ENCODE measurements around the gene CST6.

The CST6 gene

GRCh38 chr11:66048547-66049323, 36.9 kb downstream of the CST6 start, which contains the start of gene GAL3ST3:
TSS of gene GAL3ST3 (minus strand) at chr11:66049161. CDS start at chr11:66045415, 3,746 bp downstream.
- DNase-seq = no peak

- DNase-seq = no peak
These were observed 38.9 kb downstream of the CST6 start for GRCh38 chr11:66050581-66051231.

GRCh38 chr11:66051371-66051765, 39.6 kb downstream of the CST6 start:
- DNase-seq = no peak

GRCh38 chr11:66051766-66052663, 40.2 kb downstream of the CST6 start, which contains the start of gene SF3B2:
TSS of gene SF3B2 (plus strand) at chr11:66052364. CDS start at chr11:66052385, 21 bp downstream.
- peak; percentile 97 for DNase-seq

GRCh38 chr11:66052664-66052982, 40.8 kb downstream of the CST6 start:
- no peak for DNase-seq

- DNase-seq = no peak
These were observed 43.2 kb downstream of the CST6 start for GRCh38 chr11:66055021-66055420.

GRCh38 chr11:66056501-66056900, 44.7 kb downstream of the CST6 start:
- DNase-seq = no peak

- DNase-seq = no peak
These were observed 48.3 kb downstream of the CST6 start for GRCh38 chr11:66059966-66060680.

GRCh38 chr11:66061268-66061667, 49.5 kb downstream of the CST6 start:
- no peak for DNase-seq

- DNase-seq = no peak
These were observed 50.6 kb downstream of the CST6 start for GRCh38 chr11:66062408-66062807.

All from T1000 (cell line).